ENCODE data around the gene GALNS.

Gene GALNS

GRCh38 chr16:88864099-88864498, 7.4 kb upstream of the GALNS start:
- peaks cover 19% of the 10 kb centered on the region for H3K36me3 ChIP-seq (replicated peaks)
- no peak overlapping the region for H3K4me3 ChIP-seq
- no peaks in the 10 kb centered on the region for H3K9me3 ChIP-seq
- in situ Hi-C loops (cut with MboI; ENCODE audit: low sequenced_read_pairs), result no loop called here
- H3K27me3 ChIP-seq (ENCODE audit: low read depth), result peaks cover 7% of the 10 kb centered on the region; the same call in 1 of the 2 replicates
- DNase-seq (ENCODE audit: low spot score in 2 of 2), result no peak
- H3K4me1 ChIP-seq, result no peaks in the 10 kb centered on the region

GRCh38 chr16:88863426-88863825, 6.7 kb upstream of the GALNS start:
- H3K9me3 ChIP-seq, result no peaks in the 10 kb centered on the region
- no peak overlapping the region for H3K4me3 ChIP-seq
- in situ Hi-C loops (cut with MboI; ENCODE audit: low sequenced_read_pairs), result no loop called here
- no peaks in the 10 kb centered on the region for H3K4me1 ChIP-seq
- H3K27me3 ChIP-seq (ENCODE audit: low read depth), result peaks cover 2% of the 10 kb centered on the region; the same call in 1 of the 2 replicates
- H3K36me3 ChIP-seq (replicated peaks), result peaks cover 22% of the 10 kb centered on the region
- no peak for DNase-seq (ENCODE audit: low spot score in 2 of 2)

- H3K36me3 ChIP-seq (replicated peaks), result peaks cover 22% of the 10 kb centered on the region
- H3K4me3 ChIP-seq, result no peak overlapping the region
- no peak for DNase-seq (ENCODE audit: low spot score in 2 of 2)
- peaks cover 2% of the 10 kb centered on the region for H3K4me1 ChIP-seq
- H3K27me3 ChIP-seq (ENCODE audit: low read depth), result peaks cover 2% of the 10 kb centered on the region; the same call in 1 of the 2 replicates
- in situ Hi-C loops (cut with MboI; ENCODE audit: low sequenced_read_pairs), result no loop called here
- no peaks in the 10 kb centered on the region for H3K9me3 ChIP-seq
Measured at GRCh38 chr16:88862968-88863367, 6.2 kb upstream of the GALNS start.

- Histone ChIP-seq H3K36me3 (replicated peaks) (peaks cover 22% of the 10 kb centered on the region), H3K9me3 (no peaks in the 10 kb centered on the region), H3K4me3 (no peak overlapping the region), H3K4me1 (peaks cover 5% of the 10 kb centered on the region), H3K27me3 (ENCODE audit: low read depth) (no peaks in the 10 kb centered on the region)
- DNase-seq (ENCODE audit: low spot score in 2 of 2), result no peak
- in situ Hi-C loops (cut with MboI; ENCODE audit: low sequenced_read_pairs), result no loop called here
Measured at GRCh38 chr16:88861359-88861758, 4.6 kb upstream of the GALNS start.

DNA sequence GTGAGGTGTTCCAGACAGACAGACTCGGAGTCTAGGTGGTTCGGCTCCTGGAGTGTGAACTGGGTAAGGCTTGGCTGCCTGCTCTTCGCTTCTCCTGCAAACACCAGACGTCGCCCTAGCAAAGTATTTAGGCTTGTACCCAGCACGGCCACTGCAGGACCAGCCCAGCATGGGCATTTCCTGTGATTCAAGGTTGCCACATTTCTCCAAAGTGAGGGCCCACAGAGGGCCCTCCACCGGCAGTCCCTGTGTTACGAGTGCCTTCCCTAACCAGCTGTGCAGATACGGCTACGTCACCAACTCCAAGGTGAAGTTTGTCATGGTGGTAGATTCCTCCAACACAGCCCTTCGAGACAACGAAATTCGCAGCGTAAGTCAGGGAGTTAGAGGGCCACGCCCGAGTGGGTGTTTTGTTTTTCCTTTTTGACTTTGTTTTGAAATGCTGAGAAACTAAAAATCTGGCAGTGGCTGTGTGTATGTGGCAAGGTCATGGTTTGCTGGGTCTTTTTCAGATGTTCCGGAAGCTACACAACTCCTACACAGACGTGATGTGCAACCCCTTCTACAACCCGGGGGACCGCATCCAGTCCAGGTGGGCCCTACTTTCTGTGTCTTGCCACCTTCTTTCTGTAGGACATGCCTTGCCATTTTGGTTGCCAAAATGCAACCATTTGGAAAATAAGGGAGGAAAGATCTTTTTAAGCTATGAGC, 2.8 kb upstream of the GALNS start:
- H3K27me3 ChIP-seq (ENCODE audit: low read depth), result no peaks in the 10 kb centered on the region
- no peak overlapping the region for H3K4me3 ChIP-seq
- peaks cover 5% of the 10 kb centered on the region for H3K4me1 ChIP-seq
- H3K9me3 ChIP-seq, result no peaks in the 10 kb centered on the region
- DNase-seq (ENCODE audit: low spot score in 2 of 2), result no peak
- H3K36me3 ChIP-seq (replicated peaks), result peaks cover 22% of the 10 kb centered on the region
- in situ Hi-C loops (cut with MboI; ENCODE audit: low sequenced_read_pairs), result no loop called here

GRCh38 chr16:88857728-88858339, 1.1 kb upstream of the GALNS start:
- Histone ChIP-seq H3K4me1 (peaks cover 5% of the 10 kb centered on the region), H3K9me3 (no peaks in the 10 kb centered on the region), H3K4me3 (peak overlapping the region; percentile 93), H3K27me3 (ENCODE audit: low read depth) (no peaks in the 10 kb centered on the region), H3K36me3 (replicated peaks) (peaks cover 22% of the 10 kb centered on the region)
- peak; percentile 36 to 76 for DNase-seq (ENCODE audit: low spot score in 2 of 2)
- in situ Hi-C loops (cut with MboI; ENCODE audit: low sequenced_read_pairs), result no loop called here

DNA sequence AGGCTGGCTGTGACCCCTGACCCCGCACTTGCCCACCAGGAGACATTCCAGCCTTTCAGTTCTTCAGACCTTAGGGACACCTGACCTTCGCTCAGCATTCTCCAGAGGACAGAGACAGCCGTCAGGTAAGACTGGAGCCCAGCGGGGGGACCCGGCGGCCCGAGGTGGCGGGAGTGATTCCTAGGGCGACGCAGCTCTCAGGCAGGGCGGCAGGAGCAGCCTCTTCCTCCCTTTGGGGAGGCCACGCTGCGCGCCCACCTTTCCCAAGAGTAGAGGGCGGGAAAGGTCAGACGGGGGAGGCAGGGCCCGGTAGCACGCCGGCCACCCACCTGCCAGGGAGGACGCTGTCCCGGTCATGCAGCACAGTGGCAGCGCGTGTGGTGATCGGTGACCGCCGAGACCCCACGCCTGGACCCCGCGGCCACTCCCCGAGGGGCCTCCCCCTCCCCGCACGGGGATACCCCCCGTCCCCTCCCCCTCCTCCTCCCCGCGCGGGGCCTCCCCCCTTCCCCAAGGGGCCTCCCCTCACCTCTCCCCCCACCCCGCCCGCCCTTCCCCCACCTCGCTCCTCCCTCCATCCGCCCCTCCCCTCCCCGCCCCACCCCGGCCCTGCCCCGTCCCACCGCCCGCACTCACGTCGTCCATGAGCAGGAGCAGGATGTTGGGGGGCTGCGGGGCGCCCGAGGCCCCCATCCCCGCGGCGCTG, 472 bp downstream of the GALNS start:
- Histone ChIP-seq H3K9me3 (no peaks in the 10 kb centered on the region), H3K4me1 (peaks cover 5% of the 10 kb centered on the region), H3K36me3 (replicated peaks) (peaks cover 22% of the 10 kb centered on the region), H3K27me3 (ENCODE audit: low read depth) (no peaks in the 10 kb centered on the region), H3K4me3 (peak overlapping the region; percentile 93)
- DNase-seq (ENCODE audit: low spot score in 2 of 2), result peak in 1 of 2 experiments; percentile 33
- in situ Hi-C loops (cut with MboI; ENCODE audit: low sequenced_read_pairs), result no loop called here

GRCh38 chr16:88855736-88856121, 1.0 kb downstream of the GALNS start:
- H3K36me3 ChIP-seq (replicated peaks), result peaks cover 19% of the 10 kb centered on the region
- H3K9me3 ChIP-seq, result no peaks in the 10 kb centered on the region
- no peak for DNase-seq (ENCODE audit: low spot score in 2 of 2)
- in situ Hi-C loops (cut with MboI; ENCODE audit: low sequenced_read_pairs), result no loop called here
- no peaks in the 10 kb centered on the region for H3K27me3 ChIP-seq (ENCODE audit: low read depth)
- H3K4me1 ChIP-seq, result peaks cover 5% of the 10 kb centered on the region
- H3K4me3 ChIP-seq, result peak overlapping the region; percentile 93

DNA sequence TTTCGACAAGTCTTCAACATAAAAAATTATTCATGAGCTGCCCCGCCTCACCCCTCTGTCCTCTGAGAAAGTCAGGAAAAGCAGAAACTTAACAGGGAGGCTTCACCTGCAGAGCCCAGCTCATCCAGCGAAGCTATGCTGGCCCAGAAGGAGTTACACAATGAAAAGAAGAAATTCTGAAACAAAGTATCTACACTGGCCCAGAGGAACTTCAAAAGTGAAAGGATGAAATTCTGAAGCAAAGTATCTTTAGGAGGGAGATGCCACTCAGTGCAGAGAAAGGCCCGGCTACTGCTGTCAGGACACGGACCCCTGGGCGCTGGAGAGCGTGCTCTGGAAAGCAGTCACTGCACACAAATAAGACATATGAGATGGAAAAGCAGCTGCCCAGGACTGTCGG, 1.6 kb downstream of the GALNS start:
- no peak overlapping the region for H3K4me3 ChIP-seq
- peaks cover 5% of the 10 kb centered on the region for H3K4me1 ChIP-seq
- H3K36me3 ChIP-seq (replicated peaks), result peaks cover 14% of the 10 kb centered on the region
- no peak for DNase-seq (ENCODE audit: low spot score in 2 of 2)
- H3K9me3 ChIP-seq, result no peaks in the 10 kb centered on the region
- in situ Hi-C loops (cut with MboI; ENCODE audit: low sequenced_read_pairs), result no loop called here
- no peaks in the 10 kb centered on the region for H3K27me3 ChIP-seq (ENCODE audit: low read depth)

- Histone ChIP-seq H3K27me3 (ENCODE audit: low read depth) (no peaks in the 10 kb centered on the region), H3K36me3 (replicated peaks) (peaks cover 7% of the 10 kb centered on the region; the same call in 1 of the 2 replicates), H3K9me3 (no peaks in the 10 kb centered on the region), H3K4me1 (peaks cover 5% of the 10 kb centered on the region), H3K4me3 (no peak overlapping the region)
- in situ Hi-C loops (cut with MboI; ENCODE audit: low sequenced_read_pairs), result no loop called here
- peak in 1 of 2 experiments; percentile 34 for DNase-seq (ENCODE audit: low spot score in 2 of 2)
Measured at GRCh38 chr16:88854306-88855111, 2.2 kb downstream of the GALNS start.

DNA sequence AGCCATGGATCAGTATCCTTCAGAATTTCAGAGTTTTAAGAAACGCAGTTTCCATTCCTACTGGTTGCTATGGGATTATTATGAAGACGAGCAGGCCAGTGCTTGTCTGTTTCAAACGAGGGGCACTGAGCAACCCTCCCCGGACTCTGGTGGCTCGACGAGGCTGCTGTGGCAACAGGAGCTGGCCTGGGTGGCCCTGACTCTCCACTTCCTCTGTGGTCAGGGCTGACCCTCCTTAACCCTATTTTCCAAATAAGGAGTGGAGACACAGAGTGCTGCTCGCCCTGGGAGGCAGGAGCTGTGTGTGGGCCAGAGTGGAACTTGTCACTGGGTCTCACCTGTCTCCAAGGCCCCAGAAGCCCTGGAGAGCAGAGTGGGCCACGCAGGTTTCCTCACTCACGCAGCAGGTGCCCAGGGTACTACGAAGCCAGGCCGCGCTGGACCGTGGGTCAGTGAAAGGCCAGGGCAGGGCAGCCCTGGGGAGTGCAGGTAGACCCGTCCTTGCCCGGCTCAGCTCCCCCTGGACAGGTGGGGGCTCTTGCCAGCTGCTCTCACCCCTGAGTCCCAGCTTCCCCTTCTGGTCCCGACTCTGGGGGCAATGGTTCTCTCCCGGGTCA, 3.3 kb downstream of the GALNS start:
- in situ Hi-C loops (cut with MboI; ENCODE audit: low sequenced_read_pairs), result no loop called here
- Histone ChIP-seq H3K4me1 (peaks cover 5% of the 10 kb centered on the region), H3K27me3 (ENCODE audit: low read depth) (no peaks in the 10 kb centered on the region), H3K4me3 (no peak overlapping the region), H3K36me3 (replicated peaks) (no peaks in the 10 kb centered on the region), H3K9me3 (no peaks in the 10 kb centered on the region)
- no peak for DNase-seq (ENCODE audit: low spot score in 2 of 2)

- Histone ChIP-seq H3K4me1 (no peaks in the 10 kb centered on the region; the same call in 1 of the 2 replicates), H3K9me3 (no peaks in the 10 kb centered on the region), H3K27me3 (ENCODE audit: low read depth) (no peaks in the 10 kb centered on the region), H3K4me3 (no peak overlapping the region), H3K36me3 (replicated peaks) (no peaks in the 10 kb centered on the region)
- in situ Hi-C loops (cut with MboI; ENCODE audit: low sequenced_read_pairs), result no loop called here
- no peak for DNase-seq (ENCODE audit: low spot score in 2 of 2)
Measured at GRCh38 chr16:88851616-88852015, 5.1 kb downstream of the GALNS start.

- Histone ChIP-seq H3K4me1 (no peaks in the 10 kb centered on the region), H3K36me3 (replicated peaks) (no peaks in the 10 kb centered on the region), H3K9me3 (no peaks in the 10 kb centered on the region), H3K27me3 (ENCODE audit: low read depth) (no peaks in the 10 kb centered on the region), H3K4me3 (no peak overlapping the region)
- in situ Hi-C loops (cut with MboI; ENCODE audit: low sequenced_read_pairs), result no loop called here
- no peak for DNase-seq (ENCODE audit: low spot score in 2 of 2)
Measured at GRCh38 chr16:88850531-88851199, 6.1 kb downstream of the GALNS start.

Measured in HAP-1 (cell line).